Measurements from ENCODE around the gene ANKRD65.
"Not testable (repeated sequence)": the region's sequence is repeated elsewhere in the genome, so short reads cannot be mapped to it uniquely, and the experiment has no call there.

ANKRD65 gene

DNA sequence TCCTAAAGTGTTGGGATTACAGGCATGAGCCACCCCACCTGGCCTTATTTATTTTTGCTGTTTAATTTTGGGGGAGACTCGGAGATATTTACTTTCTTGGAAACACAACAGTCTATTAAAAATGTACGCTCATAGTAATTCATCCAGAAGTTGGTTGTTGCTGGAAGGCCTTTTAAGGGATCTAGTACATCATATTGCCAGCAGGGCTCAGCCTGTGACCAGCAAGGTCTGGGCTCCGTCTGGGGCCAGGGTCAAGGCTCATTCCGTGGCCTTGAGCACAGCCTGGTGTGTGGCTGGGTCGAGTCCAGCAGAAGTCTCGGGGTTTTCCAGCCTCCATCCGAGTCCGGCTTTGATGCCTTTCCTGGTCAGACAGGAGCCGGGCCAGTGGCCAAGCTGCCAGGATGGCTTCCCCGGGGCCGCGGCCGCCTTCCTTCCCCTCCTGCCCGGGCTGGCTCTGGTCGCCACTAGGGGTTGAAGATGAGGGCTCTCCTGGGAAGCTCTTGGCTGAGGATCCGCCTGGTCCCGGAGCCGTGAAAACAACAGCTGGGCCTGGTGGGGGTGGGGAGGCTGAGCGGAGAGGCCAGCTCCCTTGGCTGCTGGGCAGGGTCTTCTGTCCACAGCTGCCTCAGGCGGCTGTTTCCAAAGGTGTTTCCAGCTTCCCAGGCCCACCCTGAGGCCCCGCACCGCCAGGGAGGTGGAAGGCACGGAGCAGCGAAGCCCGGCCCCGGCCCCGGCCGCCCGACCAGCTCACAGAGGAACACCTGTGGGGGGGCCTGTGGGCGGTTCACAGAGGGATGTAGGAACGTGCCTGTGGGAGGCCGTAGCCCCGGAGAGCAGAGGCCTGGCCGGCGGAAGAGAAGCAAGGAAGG is 9.3 kb upstream of the ANKRD65 start:
- no peak for DNase-seq

GRCh38 chr1:1429671-1430073 is 8.6 kb upstream of the ANKRD65 start:
- DNase-seq, result no peak

DNA sequence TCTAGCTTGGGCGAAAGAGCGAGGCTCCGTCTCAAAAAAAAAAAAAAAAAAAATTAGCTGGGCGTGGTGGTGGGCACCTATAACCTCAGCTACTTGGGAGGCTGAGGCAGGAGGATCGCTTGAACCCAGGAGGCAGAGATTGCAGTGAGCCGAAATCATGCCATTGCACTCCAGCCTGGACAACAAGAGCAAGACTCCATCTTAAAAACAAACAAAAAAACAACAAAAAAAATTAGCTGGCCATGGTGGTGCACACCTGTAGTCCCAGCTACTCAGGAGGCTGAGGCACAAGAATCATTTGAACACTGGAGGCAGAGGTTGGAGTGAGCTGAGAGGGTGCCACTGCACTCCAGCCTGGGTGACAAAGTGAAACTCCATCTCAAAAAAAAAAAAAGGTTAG is 7.9 kb upstream of the ANKRD65 start:
- DNase-seq, result not testable (repeated sequence)

GRCh38 chr1:1428174-1428573 is 7.1 kb upstream of the ANKRD65 start:
- DNase-seq, result no peak

- no peak for DNase-seq
Measured at GRCh38 chr1:1427820-1428148, 6.7 kb upstream of the ANKRD65 start.

DNA sequence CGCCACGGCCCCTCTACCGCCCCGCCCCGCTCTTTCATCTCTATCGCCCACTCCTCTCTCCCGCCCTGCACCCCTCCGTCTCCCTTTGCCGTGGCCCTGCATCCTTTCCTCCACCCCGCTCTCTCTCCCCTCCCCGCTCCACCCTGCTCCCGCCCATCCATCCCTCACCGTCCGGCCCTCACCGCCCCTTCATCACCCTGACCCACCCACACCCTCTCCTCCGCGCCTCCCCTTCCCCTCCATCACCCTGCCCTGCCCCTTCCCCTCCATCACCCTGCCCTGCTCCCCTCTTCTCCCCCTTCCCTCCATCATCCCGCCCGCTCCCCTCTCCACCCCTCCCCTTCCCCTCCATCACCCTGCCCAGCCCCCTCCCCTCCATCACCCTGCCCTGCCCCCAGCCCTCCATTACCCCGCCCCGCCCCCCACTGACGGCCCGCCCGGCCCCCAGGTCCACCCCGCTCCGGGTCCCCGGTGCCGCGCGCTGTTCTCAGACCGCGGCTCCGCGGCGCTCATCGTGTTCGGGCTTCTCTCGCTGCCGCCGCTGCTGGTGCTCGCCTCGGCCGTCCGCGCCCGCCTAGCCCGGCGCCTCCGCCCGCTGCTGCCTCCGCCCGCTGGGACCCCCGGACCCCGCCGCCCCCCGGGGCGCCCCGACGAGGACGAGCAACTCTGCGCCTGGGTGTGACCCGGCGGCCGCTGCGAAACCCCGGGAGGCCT is 6.2 kb upstream of the ANKRD65 start:
- no peak for DNase-seq

DNA sequence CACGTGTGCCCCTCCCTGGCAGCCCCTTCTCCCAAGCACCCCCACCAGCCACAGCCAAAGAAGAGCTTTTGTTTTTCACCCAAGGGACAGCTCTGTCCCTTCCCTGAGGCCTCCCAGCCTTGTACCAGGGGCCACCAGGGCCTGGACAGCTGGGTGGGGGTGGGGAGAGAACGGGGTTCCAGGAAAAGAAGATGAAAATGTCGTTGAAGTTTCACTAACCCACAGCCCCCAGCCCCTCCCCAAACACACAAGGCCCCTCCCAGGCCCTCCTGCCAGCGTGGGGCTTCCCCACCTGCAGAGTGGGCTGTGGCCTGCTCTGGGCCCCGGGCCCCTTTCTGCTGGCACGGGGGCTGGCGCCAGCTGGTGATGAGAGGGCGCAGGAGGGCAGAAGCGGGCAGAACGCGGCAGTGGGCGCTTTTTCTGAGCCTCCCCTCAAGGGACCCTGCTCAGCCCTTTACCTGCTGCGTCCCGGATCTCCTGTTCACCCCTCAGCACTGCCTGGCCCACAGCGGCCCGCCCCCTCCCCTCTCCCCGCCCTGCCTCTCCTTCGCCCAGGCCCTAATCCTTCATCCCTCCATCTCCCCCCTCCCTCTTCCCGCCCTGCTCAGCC is 5.5 kb upstream of the ANKRD65 start:
- DNase-seq, result no peak

- no peak for DNase-seq
Measured at GRCh38 chr1:1425753-1426495, 4.8 kb upstream of the ANKRD65 start.

DNA sequence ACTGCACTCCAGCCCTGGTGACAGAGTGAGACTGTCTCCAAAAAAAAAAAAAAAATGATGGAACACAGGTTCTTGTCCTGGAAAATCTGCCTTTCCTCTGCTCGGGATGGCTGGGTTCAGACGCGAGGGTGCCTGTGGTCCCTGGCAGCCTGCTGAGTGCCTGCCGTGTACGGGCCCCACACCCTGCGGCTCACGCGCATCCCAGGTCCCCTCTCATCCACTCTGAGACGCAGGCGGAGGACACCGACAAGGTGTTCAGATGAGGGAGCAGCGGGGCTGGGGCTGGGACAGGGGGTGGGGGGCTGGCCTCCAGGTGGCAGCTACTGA is 4.3 kb upstream of the ANKRD65 start:
- DNase-seq, result no peak

DNA sequence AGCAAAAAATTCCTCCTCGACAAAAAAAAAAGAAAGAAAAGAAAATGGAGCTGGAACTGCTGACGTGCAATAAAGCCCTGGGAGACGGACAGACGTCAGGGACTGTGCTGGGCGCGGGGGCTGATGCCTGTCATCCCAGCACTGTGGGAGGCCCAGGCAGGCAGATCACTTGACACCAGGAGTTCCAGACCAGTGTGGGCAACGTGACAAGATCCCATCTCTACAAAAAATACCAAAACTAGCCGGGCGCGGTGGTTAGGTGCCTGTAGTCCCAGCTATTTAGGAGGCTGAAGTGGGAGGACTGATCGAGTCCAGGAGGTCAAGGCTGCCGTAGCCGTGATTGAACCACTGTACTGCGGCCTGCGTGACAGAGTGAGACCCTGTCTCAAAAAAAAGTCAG is 3.6 kb upstream of the ANKRD65 start:
- DNase-seq, result no peak

DNA sequence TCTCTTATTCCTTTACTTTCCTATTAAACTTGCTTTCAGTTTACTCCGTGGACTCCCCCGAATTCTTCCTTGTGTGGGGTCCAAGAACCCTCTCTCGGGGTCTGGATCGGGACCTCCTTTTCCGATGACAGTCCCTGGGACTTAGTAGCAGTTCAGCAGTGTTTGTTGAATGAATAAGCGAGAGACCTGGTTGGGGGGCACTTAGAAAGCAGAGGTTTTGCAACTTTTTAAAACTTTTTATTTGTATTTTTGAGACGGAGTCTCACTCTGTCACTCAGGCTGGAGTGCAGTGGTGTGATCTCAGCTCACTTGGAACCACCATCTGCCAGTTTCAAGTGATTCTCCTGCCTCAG is 2.1 kb upstream of the ANKRD65 start:
- DNase-seq, result no peak

DNA sequence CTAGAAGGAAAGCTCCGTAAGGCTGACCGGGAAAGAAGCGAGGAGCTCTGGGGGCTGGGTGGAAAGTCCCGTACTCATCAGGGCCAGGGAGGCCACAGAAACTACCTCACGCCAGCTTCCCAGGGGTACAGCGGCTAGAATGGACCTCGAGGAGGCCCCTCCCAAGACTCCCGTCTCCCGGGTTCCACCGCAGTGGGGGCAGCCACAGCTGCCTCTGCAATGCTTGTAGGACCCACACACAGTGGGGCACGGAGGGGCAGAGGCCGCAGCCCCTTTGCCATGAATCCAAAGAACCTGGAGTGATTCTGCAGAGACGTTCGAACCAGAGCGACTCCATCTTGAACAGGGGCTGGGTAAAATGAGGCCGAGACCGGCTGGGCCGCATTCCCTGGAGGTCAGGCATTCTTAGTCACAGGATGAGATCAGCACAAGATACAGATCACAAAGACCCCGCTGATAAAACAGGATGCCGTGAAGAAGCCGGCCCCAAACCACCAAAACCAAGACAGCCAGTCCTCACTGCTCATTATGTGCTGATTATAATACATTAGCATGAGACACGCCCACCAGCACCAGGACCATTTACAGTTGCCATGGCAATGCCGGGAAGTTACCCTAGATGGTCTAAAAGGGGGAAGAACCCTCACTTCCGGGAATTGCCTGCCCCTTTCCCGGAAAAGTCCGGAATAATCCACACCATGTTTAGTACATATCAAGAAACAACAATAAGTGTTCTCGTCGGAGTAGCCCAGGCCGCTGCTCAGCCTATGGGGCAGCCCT is 1.6 kb upstream of the ANKRD65 start:
- no peak for DNase-seq

GRCh38 chr1:1421907-1422464 is 910 bp upstream of the ANKRD65 start:
- no peak for DNase-seq

- no peak for DNase-seq
Measured at GRCh38 chr1:1420654-1421141, 378 bp downstream of the ANKRD65 start.

DNA sequence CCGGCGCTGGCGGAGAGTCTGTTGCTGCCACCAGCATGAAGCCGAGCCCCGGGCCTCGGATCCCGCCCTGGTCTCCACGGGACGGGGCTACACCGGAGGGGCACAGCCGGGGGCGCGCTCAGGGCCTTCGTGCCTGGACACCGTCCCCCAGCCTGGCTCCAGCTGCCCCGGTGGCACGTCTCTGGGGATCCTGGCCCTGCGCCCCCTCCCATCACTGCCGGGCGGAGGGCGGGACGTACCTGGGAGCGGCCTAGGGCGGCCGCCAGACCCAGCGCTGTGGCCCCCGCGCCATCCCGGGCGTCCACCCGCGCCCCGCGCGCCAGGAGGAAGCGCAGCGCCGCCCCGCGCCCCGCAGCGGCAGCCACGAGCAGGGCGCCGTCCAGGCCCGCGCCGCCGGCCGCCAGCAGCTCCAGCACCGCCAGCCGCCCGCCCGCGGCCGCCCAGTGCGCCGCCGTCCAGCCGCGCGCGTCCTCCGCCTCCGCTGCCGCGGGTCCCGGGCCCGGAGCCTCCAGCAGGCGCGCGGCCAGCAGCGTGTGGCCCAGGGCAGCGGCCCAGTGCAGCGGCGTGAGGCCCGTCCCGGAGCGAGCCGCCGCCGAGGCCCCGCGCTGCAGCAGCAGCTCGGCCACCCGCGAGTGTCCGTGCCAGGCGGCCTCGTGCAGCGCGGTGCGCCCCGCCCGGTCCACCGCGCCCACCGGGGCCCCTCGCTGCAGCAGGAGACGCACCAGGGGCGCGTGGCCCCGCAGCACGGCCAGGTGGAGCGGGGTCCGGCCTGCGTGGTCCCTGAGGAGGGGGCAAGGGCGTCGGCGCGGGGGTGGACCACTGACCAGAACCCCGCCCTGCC is 1.0 kb downstream of the ANKRD65 start:
- peak in 1 of 2 donors; percentile 17 for DNase-seq

DNA sequence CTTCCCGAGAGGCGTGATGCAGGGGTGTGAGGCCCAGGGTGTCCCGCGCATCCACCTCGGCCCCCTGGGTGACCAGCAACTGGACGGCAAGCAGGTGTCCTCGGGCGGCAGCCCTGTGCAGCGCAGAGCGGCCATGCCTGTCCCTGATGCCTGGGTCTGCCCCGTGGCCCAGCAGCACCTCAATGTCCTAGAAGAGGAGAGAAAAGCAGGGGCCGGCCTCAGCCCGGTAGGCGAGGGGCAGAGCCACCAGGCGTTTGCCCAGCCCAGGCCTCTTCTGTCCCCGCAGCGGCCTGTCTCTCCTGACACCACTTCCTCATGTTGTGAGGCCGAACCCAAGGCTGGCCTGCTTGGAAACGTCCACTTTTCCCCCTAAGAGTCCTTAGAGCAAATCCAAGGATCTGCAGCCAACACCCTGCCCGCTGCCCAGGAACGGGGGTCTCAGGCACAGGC is 1.7 kb downstream of the ANKRD65 start:
- DNase-seq, result no peak

GRCh38 chr1:1418464-1419362 is 2.4 kb downstream of the ANKRD65 start:
- no peak for DNase-seq

DNA sequence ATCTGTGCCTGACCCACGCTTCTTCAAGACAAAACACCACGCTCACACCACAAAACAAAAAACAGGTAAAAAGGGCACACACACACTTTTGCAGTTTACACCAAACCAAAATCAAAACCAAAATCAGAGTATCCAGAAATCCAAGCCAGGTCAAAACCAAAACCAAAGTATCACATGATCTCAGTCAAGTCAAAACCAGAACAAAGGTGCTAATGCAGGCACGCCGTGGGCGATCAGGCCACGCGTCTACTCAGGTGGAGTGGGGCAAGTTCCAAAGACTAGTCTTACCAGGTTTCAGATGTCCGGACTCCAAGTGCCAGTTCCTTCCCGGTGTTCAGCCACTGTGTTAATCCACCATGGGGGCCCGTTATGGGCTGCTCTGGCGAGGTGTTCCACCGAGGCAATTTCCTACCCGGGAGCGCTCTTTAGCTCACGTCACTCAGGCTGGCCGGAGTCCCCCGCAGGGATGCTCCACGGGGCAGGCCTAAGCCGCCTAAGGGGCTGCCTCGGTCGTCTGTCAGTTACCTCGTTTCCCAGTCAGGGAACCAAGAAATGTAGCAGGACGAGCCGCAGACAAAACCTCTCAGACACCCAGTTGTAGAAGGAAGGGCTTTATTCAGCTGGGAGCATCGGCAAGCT is 3.1 kb downstream of the ANKRD65 start:
- not testable (repeated sequence) for DNase-seq

- DNase-seq, result not testable (repeated sequence)
Measured at GRCh38 chr1:1417396-1417795, 3.7 kb downstream of the ANKRD65 start.

Measured in inflammatory macrophage (primary cell).